Activated naive CD4-positive, alpha-beta T cell treated with Interleukin-2 at 50 U/mL for 16 hours (primary cell): ENCODE measurements around the gene MGAT4A.
A peak's percentile ranks its signal among the peaks of the same experiment; 100 is the strongest.

Experiments used
- DNase-seq: peaks from one replicate; pipeline ENCODE4 v3.0.0-alpha.2; 2020

MGAT4A gene

DNA sequence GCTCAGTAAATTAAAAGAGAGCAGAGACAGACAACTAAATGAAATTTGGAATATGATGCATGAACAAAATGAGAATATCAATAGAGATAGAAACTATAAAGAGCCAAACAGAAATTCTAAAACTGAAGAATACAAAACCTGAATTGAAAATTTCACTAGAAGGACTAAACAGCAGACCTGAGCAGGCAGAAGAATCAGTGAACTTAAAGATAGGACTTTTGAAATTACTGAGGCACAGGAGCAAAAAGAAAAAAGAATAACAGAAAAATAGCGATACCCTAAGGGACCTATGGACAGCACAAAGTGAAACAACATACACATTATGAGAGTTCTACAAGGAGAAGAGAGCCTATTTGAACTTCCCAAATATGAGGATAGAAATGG, 80.9 kb downstream of the MGAT4A start:
- DNase-seq, result no peak

GRCh38 chr2:98649135-98649991, 81.6 kb downstream of the MGAT4A start:
- DNase-seq, result peak; percentile 82

- no peak for DNase-seq
These were observed 82.5 kb downstream of the MGAT4A start for GRCh38 chr2:98648451-98648850.

- no peak for DNase-seq
These were observed 83.3 kb downstream of the MGAT4A start for GRCh38 chr2:98647636-98648035.

GRCh38 chr2:98643496-98644100, 87.3 kb downstream of the MGAT4A start:
- DNase-seq, result no peak

- peak; percentile 51 for DNase-seq
These were observed 93.4 kb downstream of the MGAT4A start for GRCh38 chr2:98637401-98638147.

- peak; percentile 56 for DNase-seq
These were observed 96.4 kb downstream of the MGAT4A start for GRCh38 chr2:98634406-98635092.

GRCh38 chr2:98632351-98632750, 98.6 kb downstream of the MGAT4A start:
- DNase-seq, result no peak

DNA sequence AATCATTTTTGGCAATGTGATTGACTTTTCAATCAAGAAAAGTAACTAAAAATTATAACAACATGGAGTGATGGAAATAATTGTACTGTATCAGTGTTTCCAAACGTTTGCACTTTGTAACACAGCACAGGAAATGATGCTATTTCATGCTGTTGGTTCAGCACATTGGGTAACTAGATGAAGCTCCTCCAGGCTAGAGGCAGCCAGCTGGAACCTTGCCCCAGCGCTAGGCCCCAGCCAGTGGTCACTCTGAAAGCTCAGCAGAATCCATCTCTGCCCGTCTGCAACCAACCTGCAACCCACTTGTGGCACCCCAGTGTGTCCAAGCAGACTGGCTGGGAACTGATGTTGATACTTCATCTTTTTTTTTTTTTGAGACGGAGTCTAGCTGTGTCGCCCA, 107.3 kb downstream of the MGAT4A start:
- DNase-seq, result no peak

DNA sequence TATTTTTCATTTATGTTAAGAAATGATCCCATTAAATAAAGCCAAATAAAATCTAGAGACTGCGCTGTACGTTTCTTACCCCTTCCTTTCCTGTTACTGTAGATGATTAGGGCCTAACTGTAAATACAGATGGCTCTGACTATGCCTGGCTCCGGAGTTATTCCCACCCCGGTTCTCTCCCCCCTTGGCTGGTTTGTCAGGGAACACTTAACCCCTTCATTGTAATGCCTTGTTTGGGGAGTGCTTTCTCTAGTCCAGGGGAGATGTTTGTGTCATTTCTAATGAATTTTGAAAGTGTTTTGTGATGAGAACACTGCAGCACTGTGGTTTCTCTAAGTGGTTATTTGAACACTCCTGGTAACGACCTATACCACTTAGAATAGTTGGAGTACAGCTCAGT, 113.8 kb downstream of the MGAT4A start:
- DNase-seq, result no peak

- no peak for DNase-seq
These were observed 115.5 kb downstream of the MGAT4A start for GRCh38 chr2:98615481-98615880.

DNA sequence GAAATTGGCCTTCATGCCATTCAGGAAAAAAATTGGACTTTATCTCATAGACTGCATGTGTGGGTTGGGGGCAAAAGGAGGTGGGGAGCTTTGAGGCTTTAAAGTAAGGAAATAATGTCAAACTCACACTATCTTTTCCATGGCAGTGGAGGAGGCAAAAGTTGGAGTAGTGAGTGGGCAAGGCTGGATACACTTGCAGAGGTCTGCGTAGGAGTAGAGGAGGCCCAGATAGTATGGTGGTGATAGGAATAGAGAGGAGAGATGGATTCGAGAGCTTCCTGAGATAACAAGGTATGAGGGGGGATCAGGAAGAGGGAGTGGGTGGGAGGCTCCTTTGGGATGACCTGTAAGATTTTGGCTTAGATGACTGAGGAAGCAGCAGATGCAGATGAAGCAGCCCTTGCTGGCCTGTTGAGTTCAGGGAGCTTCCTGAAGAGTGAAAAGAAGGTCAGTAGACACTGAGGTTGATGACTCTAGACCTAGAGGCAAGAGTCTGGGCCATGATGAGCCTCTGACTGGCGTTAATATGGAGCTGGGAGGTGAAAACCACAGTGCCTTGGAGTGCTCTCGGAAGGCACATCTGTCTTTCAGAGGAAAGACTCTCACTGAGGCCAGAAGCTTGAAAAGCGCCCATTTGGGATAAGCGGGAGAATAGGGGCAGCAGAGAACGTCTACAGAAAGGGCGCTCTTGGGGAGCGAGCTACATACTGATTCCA, 116.8 kb downstream of the MGAT4A start:
- no peak for DNase-seq

DNA sequence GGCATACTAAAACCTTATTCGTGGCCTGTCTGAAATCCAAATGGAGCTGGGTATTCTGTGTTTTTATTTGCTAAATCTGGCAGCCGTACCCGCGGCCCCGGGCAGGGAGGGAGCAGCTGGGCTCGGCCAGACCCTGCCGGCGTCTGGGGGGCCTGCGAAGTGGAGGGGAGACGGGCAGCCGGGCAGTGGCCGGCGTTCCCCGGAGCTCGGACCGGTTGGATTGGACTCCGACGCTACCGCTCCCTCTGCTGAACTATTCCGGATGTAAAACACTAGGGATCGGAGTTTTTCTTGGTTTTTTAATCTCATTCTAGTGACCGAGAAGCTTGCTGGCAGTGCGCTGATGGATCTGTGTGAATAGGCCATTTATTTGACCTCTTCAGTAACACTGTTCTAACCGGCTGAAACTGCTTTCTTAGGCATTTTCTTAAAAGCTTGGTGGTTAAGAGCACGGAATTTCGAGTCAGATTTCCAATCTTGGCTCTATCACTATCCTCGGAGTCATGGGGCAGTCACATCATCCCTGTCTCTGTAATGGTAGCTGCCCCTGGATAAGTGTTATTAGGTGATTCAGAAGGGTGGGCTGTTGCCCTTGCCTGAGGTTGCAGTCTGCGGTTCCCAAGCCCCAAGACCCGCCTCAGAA, 121.8 kb downstream of the MGAT4A start:
- DNase-seq, result no peak

DNA sequence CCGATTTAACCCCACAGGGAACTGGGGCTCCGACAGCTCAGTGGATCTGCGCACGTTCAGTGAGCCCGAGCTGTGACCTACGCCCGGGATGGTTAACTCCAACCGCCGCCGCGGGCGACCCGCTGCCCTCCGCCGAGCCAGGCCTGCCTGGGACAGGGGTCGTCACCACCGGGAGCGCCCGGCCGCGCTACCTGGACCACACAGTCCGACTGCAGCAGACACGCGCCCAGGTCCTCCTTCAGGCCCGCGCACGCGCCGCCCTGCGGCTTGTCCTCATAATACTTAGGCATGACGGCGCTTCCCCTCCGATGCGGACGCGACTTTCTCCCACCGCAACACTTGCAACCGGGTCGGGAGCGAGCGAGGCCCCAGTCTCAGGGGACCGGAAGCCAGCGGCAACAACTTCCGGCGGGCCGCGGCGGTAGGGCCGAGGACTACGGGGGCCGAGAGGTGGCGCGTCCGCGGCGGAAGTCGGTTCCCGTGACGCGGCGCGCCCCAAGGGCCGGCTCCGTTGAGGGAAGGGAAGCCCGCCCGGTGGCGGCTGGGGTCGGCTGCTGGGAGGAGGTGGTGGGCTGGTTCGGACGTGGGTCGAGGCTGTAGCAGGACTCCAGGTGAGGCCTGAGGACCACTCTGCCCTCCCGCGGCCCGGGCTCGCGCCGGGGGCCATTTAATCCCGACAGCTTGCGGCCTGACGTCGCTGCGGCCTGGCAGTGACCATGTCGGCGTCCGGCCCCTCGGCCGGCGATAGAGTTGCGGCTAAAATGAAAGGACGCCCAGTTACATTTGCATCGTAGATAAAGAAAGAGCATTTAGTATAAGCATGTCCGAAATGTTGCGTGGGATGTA, 122.6 kb downstream of the MGAT4A start, which contains the start of the genes COA5 and UNC50:
COA5 (minus strand) TSS at position 397 of the 846 bp plus-strand sequence; CDS start at position 290, 107 bp downstream.
UNC50 (plus strand) TSS at position 474 of the 846 bp plus-strand sequence. CDS start 1,171 bp downstream, outside the sequence.
- DNase-seq, result peak; percentile 94

DNA sequence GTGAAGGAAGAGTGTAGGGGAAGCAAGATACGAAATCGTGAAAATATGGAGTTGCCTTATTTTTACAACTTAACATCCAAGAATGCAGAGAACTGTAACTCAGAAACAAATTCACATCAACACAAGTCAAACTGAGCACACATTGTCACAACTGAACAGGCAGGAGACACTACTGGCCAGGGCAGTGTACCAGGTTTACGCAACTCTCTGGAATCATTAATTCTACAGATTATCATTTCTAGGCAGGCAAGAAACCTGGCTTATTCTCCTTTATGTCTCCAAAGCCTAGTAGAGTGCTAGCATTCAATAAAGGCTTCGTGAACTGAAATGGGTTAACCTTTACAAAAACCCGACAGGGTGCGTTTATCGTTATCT, 123.2 kb downstream of the MGAT4A start:
- no peak for DNase-seq

DNA sequence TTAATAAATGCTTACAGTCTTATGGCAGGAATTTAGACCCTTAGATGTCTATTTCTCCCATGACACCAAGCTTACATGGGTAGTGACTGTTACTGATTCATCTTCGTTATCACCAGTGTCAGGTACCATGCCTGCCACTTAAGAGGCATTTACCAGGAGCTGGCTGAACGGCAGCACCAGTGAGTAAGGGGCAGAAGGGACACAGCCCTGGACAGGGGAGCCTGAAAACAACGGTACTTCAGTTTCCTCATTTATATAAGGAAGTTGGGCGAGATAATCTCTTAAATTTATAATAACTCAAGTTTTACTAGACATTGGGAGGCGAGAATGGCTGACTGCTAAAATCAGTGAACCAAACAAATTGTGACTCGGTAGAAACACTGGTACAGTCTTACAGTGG, 123.8 kb downstream of the MGAT4A start:
- DNase-seq, result no peak

DNA sequence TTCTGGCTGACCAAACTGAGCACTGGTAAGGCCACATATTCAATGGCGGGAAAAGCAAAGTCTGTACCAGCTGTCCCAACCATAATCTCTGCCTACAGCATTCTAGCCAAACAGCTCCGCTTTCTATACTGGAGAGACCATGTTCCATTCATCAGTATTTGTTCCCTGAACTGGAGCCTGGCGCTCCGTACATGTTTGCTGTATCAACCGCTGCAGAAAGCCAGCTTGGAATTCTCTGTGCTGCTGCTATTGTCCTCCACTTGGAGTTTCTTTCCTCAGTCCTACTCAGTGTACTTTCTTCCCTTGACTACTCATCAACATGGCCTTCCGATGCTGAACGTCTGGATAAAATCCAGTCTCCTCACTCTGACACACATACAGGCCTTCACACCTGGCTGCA, 124.5 kb downstream of the MGAT4A start:
- no peak for DNase-seq

- DNase-seq, result no peak
These were observed 125.9 kb downstream of the MGAT4A start for GRCh38 chr2:98605076-98605475.

DNA sequence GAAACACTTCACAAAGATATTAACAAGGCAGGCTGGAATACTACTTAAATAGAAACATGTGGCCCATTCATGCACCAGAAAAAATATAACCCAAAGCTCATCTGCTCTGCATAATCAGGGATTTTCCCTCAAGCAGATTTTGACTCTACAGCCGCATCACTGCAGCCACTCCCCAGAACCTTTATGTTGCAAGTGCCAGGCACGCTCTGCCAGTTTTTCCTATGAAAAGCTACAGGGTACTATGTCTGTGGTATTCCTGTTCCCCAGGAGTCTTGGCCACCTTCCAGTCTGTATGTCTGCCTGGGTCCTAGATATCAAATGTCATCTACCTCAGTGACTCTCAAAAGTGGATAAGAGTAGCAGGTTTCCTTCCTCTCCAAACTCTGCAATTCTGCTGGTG, 126.4 kb downstream of the MGAT4A start:
- no peak for DNase-seq

DNA sequence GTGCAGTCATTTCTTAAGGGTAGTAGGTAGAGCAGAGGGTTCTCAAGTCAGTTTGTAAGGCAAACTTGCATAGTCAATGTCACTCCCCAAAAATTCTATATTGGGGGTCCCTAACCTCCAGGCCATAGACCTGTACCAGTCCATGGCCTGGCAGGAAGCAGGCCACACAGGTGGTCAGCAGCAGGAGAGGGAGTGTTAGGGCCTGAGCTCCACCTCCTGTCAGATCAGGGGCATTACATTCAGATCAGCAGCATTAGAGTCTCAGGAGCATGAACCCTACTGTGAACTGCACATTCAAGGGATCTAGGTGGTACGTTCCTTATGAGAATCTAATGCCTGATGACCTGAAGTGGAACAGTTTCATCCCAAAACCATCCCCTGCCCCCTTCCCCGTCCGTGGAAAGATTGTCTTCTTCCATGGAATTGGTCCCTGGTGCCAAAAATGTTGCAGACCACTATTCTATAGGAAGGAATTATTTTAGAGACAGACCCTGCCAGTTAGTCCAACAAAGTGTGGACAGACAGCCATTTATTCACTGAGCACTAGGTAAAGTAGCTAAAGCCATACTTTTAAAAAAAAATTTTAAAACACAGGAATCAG, 129.3 kb downstream of the MGAT4A start:
- no peak for DNase-seq
